SK-N-SH treated with all-trans-retinoic acid at 6 μM for 48 hours (cell line): ENCODE measurements around the gene CNST.

Source experiments
- ARNTL ChIP-seq: fragments of 450-650 bp; formaldehyde crosslinking; IDR thresholded peaks from 2 replicates; pipeline ENCODE4 v1.5.0; 2020; ENCODE audit warnings: low read depth, mild to moderate bottlenecking, moderate library complexity, borderline replicate concordance
- BACH2 ChIP-seq: fragments of 250-450 bp; sonication (Bioruptor Pico); IDR thresholded peaks from 2 replicates; pipeline ENCODE4 v1.9.0; 2021; ENCODE audit warnings: mild to moderate bottlenecking, borderline replicate concordance
- CSDC2 ChIP-seq: fragments of 250-450 bp; sonication (Bioruptor Pico); IDR thresholded peaks from 2 replicates; pipeline ENCODE4 v1.5.0; 2020; ENCODE audit warnings: mild to moderate bottlenecking, moderate library complexity
- ISL1 ChIP-seq: fragments of 250-450 bp; sonication (Bioruptor Pico); IDR thresholded peaks from 2 replicates; pipeline ENCODE4 v2.1.2; 2022; ENCODE audit warnings: mild to moderate bottlenecking, moderate library complexity
- OSR1 ChIP-seq: fragments of 250-450 bp; sonication (Bioruptor Pico); IDR thresholded peaks from 2 replicates; pipeline ENCODE4 v1.8.0; 2022; ENCODE audit warnings: moderate library complexity, mild to moderate bottlenecking, inconsistent platforms
- PATZ1 ChIP-seq: fragments of 250-450 bp; sonication (Bioruptor Pico); IDR thresholded peaks from 2 replicates; pipeline ENCODE4 v1.8.0; 2020; ENCODE audit warnings: mild to moderate bottlenecking, moderate library complexity, borderline replicate concordance
- TCF4 ChIP-seq: fragments of 250-450 bp; sonication (Bioruptor Pico); IDR thresholded peaks from 2 replicates; pipeline ENCODE4 v1.8.0; 2021; ENCODE audit warnings: mild to moderate bottlenecking, moderate library complexity, borderline replicate concordance
- ZC3H10 ChIP-seq: fragments of 250-450 bp; sonication (Bioruptor Pico); IDR thresholded peaks from 2 replicates; pipeline ENCODE4 v1.5.1; 2021; ENCODE audit warnings: mild to moderate bottlenecking, moderate library complexity
- ZFP3 ChIP-seq: fragments of 250-450 bp; sonication (Bioruptor Pico); IDR thresholded peaks from 2 replicates; pipeline ENCODE4 v1.5.0; 2020; ENCODE audit warnings: mild to moderate bottlenecking, moderate library complexity
- ZFP30 ChIP-seq: fragments of 450-650 bp; formaldehyde crosslinking; IDR thresholded peaks from 2 replicates; pipeline ENCODE4 v1.5.0; 2022; ENCODE audit warnings: mild to moderate bottlenecking, moderate library complexity
- ZNF565 ChIP-seq: fragments of 450-650 bp; formaldehyde crosslinking; conservative IDR thresholded peaks from 2 replicates; pipeline ENCODE4 v1.5.0; 2020; ENCODE audit warnings: low read depth, mild to moderate bottlenecking, moderate library complexity
- ZNF70 ChIP-seq: fragments of 450-650 bp; formaldehyde crosslinking; IDR thresholded peaks from 2 replicates; pipeline ENCODE4 v1.5.0; 2020; ENCODE audit warnings: mild to moderate bottlenecking, moderate library complexity
- ZNF8 ChIP-seq: fragments of 450-650 bp; formaldehyde crosslinking; IDR thresholded peaks from 2 replicates; pipeline ENCODE4 v1.5.0; 2020; ENCODE audit warnings: mild to moderate bottlenecking, moderate library complexity

- TF ChIP-seq CSDC2 (CRISPR knock-in tag) (no peak), TCF4 (CRISPR knock-in tag) (no peak), ARNTL (CRISPR knock-in tag) (no peak), ZFP3 (no peak), ZNF70 (CRISPR knock-in tag) (no peak), ISL1 (CRISPR knock-in tag) (no peak), ZC3H10 (CRISPR knock-in tag) (no peak), ZNF8 (CRISPR knock-in tag) (no peak), ZNF565 (no peak), OSR1 (no peak), ZFP30 (CRISPR knock-in tag) (no peak), BACH2 (CRISPR knock-in tag) (no peak), PATZ1 (CRISPR knock-in tag) (no peak)
These were observed 41.2 kb downstream of the CNST start for GRCh38 chr1:246607462-246607861.
